ENCODE data around the gene IGSF9.

DNA sequence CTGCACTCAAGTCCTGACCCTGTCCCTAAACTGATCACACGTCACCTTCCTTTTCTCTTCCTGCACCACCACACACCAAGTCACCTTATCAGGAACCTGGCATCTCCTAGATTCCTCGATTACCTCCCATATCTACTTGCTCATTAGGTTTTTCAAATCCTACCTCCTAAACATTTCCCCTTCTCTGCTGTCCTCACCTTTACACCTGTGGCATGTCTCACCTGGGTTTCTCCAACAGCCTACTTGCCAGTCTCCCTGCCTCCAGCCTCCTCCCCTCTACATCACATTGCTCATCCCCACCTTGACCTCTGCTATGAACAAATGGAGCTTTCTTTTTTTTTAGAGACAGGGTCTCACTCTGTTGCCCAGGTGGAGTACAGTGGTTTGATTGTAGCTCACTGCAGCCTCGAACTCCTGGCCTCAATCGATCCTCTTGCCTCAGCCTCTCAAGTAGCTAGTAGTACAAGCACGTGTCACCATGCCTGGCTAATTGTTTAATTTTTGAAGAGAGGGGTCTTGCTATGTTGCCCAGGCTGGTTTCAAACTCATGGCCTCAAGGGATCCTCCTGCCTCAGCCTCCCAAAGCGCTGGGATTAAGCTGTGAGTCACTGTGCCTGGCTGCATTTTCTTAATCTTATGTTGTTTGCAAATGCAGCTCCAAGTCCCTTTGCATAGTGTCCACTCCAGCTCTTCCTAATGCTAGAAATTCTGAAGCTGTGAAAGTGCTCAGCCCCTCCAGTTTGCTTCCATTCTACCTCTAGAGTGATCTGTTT is 6.3 kb downstream of the IGSF9 start:
- TF ChIP-seq, protein P1, sequence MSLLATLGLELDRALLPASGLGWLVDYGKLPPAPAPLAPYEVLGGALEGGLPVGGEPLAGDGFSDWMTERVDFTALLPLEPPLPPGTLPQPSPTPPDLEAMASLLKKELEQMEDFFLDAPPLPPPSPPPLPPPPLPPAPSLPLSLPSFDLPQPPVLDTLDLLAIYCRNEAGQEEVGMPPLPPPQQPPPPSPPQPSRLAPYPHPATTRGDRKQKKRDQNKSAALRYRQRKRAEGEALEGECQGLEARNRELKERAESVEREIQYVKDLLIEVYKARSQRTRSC (CRISPR knock-in tag; IDR thresholded peaks at IDR 0.05; ENCODE audit: low read depth) = no peak
- no peak for TF ChIP-seq ZSCAN29 (CRISPR knock-in tag; conservative IDR thresholded peaks at IDR 0.05)
- no peak for TF ChIP-seq POLR2AphosphoS5 (IDR thresholded peaks at IDR 0.05; ENCODE audit: low read depth, low read length)
- no peak for TF ChIP-seq POLR2A (IDR thresholded peaks at IDR 0.05; ENCODE audit: insufficient read depth in 1 of 2, low read depth in 2 of 2, low read length in 2 of 2)
- no peak for TF ChIP-seq PCBP2 (optimal IDR thresholded peaks at IDR 0.05; ENCODE audit: low read depth, low read length, poor library complexity, severe bottlenecking)
- no peak for TF ChIP-seq HNF4G (IDR thresholded peaks at IDR 0.05; ENCODE audit: borderline replicate concordance, low read depth, low read length)
- TF ChIP-seq HNF4G (CRISPR knock-in tag; IDR thresholded peaks at IDR 0.05; ENCODE audit: borderline replicate concordance, low read depth) = no peak
- no peak for TF ChIP-seq KLF11 (CRISPR knock-in tag; IDR thresholded peaks at IDR 0.05)
